Sigmoid colon (tissue), 7 donors: ENCODE data around the gene RPL7A. TPM values are rescaled to one million over a fixed set of nuclear protein-coding genes. Genes with fewer than 3 reads are reported as not detected.

ENCODE experiments used
- DNase-seq: peaks from one replicate; pipeline ENCODE4 v3.0.0-alpha.2; 2019
- H3K27ac ChIP-seq, 4 donors: fragments of 200-600 bp; sonication (generic); one replicate each; pipeline ENCODE4 v1.5.1; 2016 to 2019; ENCODE audit warnings: mild to moderate bottlenecking in 1 of 4
- H3K27me3 ChIP-seq, 3 donors: fragments of 200-600 bp; sonication (generic); one replicate each; pipeline ENCODE4 v1.5.1; 2019; ENCODE audit warnings: mild to moderate bottlenecking in 1 of 3
- H3K36me3 ChIP-seq, 4 donors: fragments of 200-600 bp; sonication (generic); one replicate each; pipeline ENCODE4 v1.5.1; 2016 to 2019
- H3K4me1 ChIP-seq, 4 donors: fragments of 200-600 bp; sonication (generic); one replicate each; pipeline ENCODE4 v1.5.1; 2017 to 2019
- H3K4me3 ChIP-seq, 4 donors: fragments of 200-600 bp; sonication (generic); one replicate each; pipeline ENCODE4 v1.5.1; 2017 to 2019; ENCODE audit warnings: mild to moderate bottlenecking in 2 of 4, moderate library complexity in 1 of 4
- H3K9me3 ChIP-seq, 4 donors: fragments of 200-600 bp in 3 of 4; sonication (generic) in 3 of 4; one replicate each; pipeline versions ENCODE4 v1.5.1 to v1.6.1; 2013 to 2019
- CTCF ChIP-seq, 4 experiments: fragments of 450-650 bp in 3 of 4; fragments of 200-600 bp in 1 of 4; IDR thresholded peaks; one replicate each; pipeline ENCODE4 v1.5.1; 2016 to 2019; ENCODE audit warnings: antibody characterized with exemption in 4 of 4, mild to moderate bottlenecking in 3 of 4, moderate library complexity in 2 of 4
- EP300 ChIP-seq, 4 donors: sonication (generic); formaldehyde crosslinking; IDR thresholded peaks; one replicate each; pipeline ENCODE4 v1.6.1; 2017; ENCODE audit warnings: antibody characterized with exemption in 4 of 4
- POLR2A ChIP-seq, 2 donors: fragments of 450-650 bp; IDR thresholded peaks; one replicate each; pipeline ENCODE4 v1.6.1; 2016; ENCODE audit warnings: antibody characterized with exemption in 2 of 2, mild to moderate bottlenecking in 2 of 2, moderate library complexity in 2 of 2
- POLR2AphosphoS5 ChIP-seq, 4 donors: sonication (generic); formaldehyde crosslinking; IDR thresholded peaks; one replicate each; pipeline ENCODE4 v1.6.1; 2017; ENCODE audit warnings: antibody characterized with exemption in 4 of 4
- WGBS, 2 donors: extraction: QIAGEN DNeasy Blood & Tissue Kit; methylation state at CpG; one replicate each; pipeline ENCODE4 v1.1.7; 2013; 5-methylcytosine and 5-hydroxymethylcytosine counted together
- intact Hi-C: fragments of 100-400 bp; cut with DNase I; formaldehyde crosslinking; loops from one replicate; pipeline ENCODE4 v1.15.1; 2023
- polyA plus RNA-seq, 3 donors: library from polyadenylated mRNA; stranded (reverse); fragments of 200-250 nt; gene quantifications; one replicate each; pipeline ENCODE4 v1.2.3, GENCODE V29; 2013
- total RNA-seq, 4 donors: library from RNA; depleted of rRNA; stranded (reverse); fragments of >200 nt; gene quantifications; one replicate each; pipeline ENCODE4 v1.1.0, GENCODE V29; 2016
- donor health status: healthy with polysubstance abuse.
- donor health status: Bipolar disorder and iron deficiency.
- donor health status: healthy.

RPL7A gene
- total and polyA plus RNA-seq, 7 donors: 2,027 to 4,020 (median 2,494) TPM

- intact Hi-C loops: no loop called here
Observed at GRCh38 chr9:133304158-133304470, 43.9 kb upstream of the RPL7A start.

GRCh38 chr9:133304477-133305377 is 43.3 kb upstream of the RPL7A start:
- Histone ChIP-seq H3K4me3 (no peak overlapping the region), H3K27me3 (peaks cover 0 to 7% (median 0%) of the 10 kb centered on the region in 3 donors), H3K36me3 (no peaks in the 10 kb centered on the region), H3K27ac (no peak overlapping the region), H3K9me3 (no peaks in the 10 kb centered on the region), H3K4me1 (no peaks in the 10 kb centered on the region)
- WGBS, 2 donors: 91% methylated on average over 38 of the region's 38 CpGs
- TF ChIP-seq POLR2AphosphoS5 (IDR thresholded peaks at IDR 0.05) (no peak), EP300 (IDR thresholded peaks at IDR 0.05) (no peak), CTCF (IDR thresholded peaks at IDR 0.05) (no peak), POLR2A (IDR thresholded peaks at IDR 0.05) (no peak)
- DNase-seq: no peak
- intact Hi-C loops: no loop called here

More at GRCh38 chr9:133304158-133304470, 43.9 kb upstream of the RPL7A start:
- no peaks in the 10 kb centered on the region for H3K9me3 ChIP-seq
- H3K4me1 ChIP-seq: no peaks in the 10 kb centered on the region
- H3K4me3 ChIP-seq: no peak overlapping the region
- WGBS, 2 donors: 79 to 88% methylated on average over 13 of the region's 13 CpGs
- TF ChIP-seq CTCF (IDR thresholded peaks at IDR 0.05) (no peak), POLR2AphosphoS5 (IDR thresholded peaks at IDR 0.05) (no peak), POLR2A (IDR thresholded peaks at IDR 0.05) (no peak), EP300 (IDR thresholded peaks at IDR 0.05) (no peak)
- H3K27ac ChIP-seq: no peak overlapping the region
- H3K36me3 ChIP-seq: no peaks in the 10 kb centered on the region
- no peak for DNase-seq
- peaks cover 0 to 11% (median 0%) of the 10 kb centered on the region in 3 donors for H3K27me3 ChIP-seq

GRCh38 chr9:133305731-133306130 is 42.3 kb upstream of the RPL7A start:
- intact Hi-C loops: no loop called here
- H3K27me3 ChIP-seq: peaks cover 0 to 7% (median 0%) of the 10 kb centered on the region in 3 donors
- H3K4me3 ChIP-seq: no peak overlapping the region
- TF ChIP-seq POLR2AphosphoS5 (IDR thresholded peaks at IDR 0.05) (no peak), EP300 (IDR thresholded peaks at IDR 0.05) (no peak), CTCF (IDR thresholded peaks at IDR 0.05) (no peak), POLR2A (IDR thresholded peaks at IDR 0.05) (no peak)
- no peaks in the 10 kb centered on the region for H3K36me3 ChIP-seq
- no peaks in the 10 kb centered on the region for H3K4me1 ChIP-seq
- DNase-seq: no peak
- no peaks in the 10 kb centered on the region for H3K9me3 ChIP-seq
- 80 to 90% methylated on average over 21 to 23 of the region's 23 CpGs for WGBS, 2 donors
- no peak overlapping the region for H3K27ac ChIP-seq

DNA sequence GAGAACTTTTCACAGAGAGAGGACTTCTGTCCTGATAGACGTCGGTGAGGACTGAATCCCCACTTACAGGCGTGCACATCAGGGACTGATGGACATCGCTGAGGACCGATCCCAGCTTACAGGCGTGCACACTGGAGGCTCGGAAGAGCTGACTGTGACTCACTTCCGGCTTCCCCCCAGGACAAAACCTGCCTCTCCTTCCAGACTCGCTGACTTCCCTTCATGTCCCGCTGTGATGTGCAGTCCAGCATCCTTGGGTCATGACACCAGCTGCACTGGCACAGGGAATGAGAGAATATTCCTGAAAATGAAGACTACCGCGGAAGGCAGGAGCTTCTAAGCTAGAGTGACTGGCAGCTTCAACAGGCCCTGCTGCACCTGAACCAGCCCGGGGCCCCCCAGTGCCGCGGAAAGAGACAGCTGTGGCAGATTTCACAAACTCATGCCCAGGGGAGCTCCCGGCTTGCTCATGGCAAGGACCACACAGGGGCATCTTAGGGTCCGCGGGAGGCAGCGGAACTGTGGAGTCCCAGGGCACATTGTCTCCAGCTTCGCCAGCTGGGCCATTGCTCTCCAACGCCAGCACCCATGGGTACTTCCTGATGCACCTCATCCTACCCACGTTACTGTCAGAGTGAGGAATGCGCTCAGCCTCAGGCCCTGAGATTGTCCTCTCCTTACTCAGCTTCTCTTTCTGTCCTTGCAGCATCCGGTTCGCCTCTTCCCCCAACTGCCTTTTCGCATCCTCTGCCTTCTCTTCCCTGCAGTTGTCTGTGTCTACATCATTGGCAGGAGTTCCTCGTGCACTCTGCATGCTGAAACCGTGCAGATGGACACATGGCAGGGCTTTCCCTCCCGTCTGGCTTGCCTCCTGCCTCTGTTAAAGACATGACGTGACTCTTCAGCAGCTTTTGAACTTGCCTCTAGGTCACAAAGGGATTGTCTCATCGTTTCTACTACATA is 41.5 kb upstream of the RPL7A start:
- peaks cover 0 to 7% (median 0%) of the 10 kb centered on the region in 3 donors for H3K27me3 ChIP-seq
- TF ChIP-seq POLR2A (IDR thresholded peaks at IDR 0.05) (no peak), CTCF (IDR thresholded peaks at IDR 0.05) (no peak), POLR2AphosphoS5 (IDR thresholded peaks at IDR 0.05) (no peak)
- 80 to 86% methylated on average over 31 of the region's 31 CpGs for WGBS, 2 donors
- no peak overlapping the region for H3K4me3 ChIP-seq
- no peaks in the 10 kb centered on the region for H3K9me3 ChIP-seq
- no peaks in the 10 kb centered on the region for H3K4me1 ChIP-seq
- DNase-seq: no peak
- no peaks in the 10 kb centered on the region for H3K36me3 ChIP-seq
- intact Hi-C loops: no loop called here
- H3K27ac ChIP-seq: no peak overlapping the region
